AG04450 (cell line): ENCODE data around the gene GAD1. TPM values are rescaled to one million over a fixed set of nuclear protein-coding genes. Genes with fewer than 3 reads are reported as not detected.
A peak's percentile ranks its signal among the peaks of the same experiment; 100 is the strongest.

Experiments used
- CTCF ChIA-PET: fragments of 300-600, 350-600 bp; formaldehyde crosslinking; extraction: SDS; loops from one replicate; lab custom pipeline; 2022; ENCODE audit warnings: antibody characterized with exemption, inconsistent platforms; lab: Charles Lee
- POLR2A ChIA-PET: fragments of 350-600 bp; formaldehyde crosslinking; extraction: SDS; loops from one replicate; lab custom pipeline; 2021; ENCODE audit warnings: antibody characterized with exemption, inconsistent platforms; lab: Yijun Ruan, JAX
- DNase-seq: peaks from one replicate; pipeline ENCODE4 v3.0.0-alpha.2; 2011; ENCODE audit warnings: low read depth, low spot score
- H3K27ac ChIP-seq: one replicate; pipeline ENCODE4 v1.5.1; 2012; ENCODE audit warnings: low read depth, low read length, control low read depth
- H3K27me3 ChIP-seq: one replicate; pipeline ENCODE4 v1.6.0; 2012; ENCODE audit warnings: low read length; ENCODE audit not compliant: control insufficient read depth, insufficient read depth
- H3K4me3 ChIP-seq: 2 replicates; pipeline ENCODE4 v1.5.1; 2011; ENCODE audit warnings: mild to moderate bottlenecking, low read depth, low read length, control low read depth
- H3K9me3 ChIP-seq: 2 replicates; pipeline ENCODE4 v1.5.1; 2012; ENCODE audit warnings: low read length; ENCODE audit not compliant: control insufficient read depth, insufficient read depth
- CTCF ChIP-seq: IDR thresholded peaks from 2 replicates; pipeline ENCODE4 v1.5.1; 2011; ENCODE audit warnings: low read depth, low read length, control low read depth, inconsistent platforms
- polyA plus RNA-seq: library from polyadenylated mRNA; depleted of rRNA; stranded (reverse); fragments of >200 nt; gene quantifications from 2 replicates; pipeline ENCODE4 v1.2.3, GENCODE V29; 2011

Gene GAD1
- polyA plus RNA-seq, 1 experiment, result not detected

DNA sequence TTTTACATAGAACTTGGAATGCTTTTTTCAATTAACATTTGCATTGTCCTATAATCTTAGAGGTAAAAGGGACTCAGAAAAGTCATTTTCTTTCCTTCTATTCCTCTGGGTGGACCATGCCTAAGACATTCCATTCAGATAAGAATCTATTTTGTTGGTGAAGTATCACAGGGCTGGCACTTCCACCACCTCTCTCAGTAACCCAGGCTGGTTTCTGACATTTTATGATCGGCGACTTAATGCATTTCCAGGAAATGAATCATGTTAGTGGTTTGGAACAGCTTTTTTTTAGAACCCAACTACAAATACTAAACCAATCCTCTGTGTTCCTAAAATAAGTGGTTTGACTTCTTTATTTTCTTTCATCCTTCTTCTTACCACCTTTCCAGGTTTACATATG lies 27.0 kb downstream of the GAD1 start:
- Histone ChIP-seq H3K9me3 (no peaks in the 10 kb centered on the region), H3K27me3 (no peaks in the 10 kb centered on the region), H3K27ac (no peak overlapping the region), H3K4me3 (no peak overlapping the region)
- ChIA-PET CTCF (no interaction called here), POLR2A (no interaction called here)
- DNase-seq, result no peak
- TF ChIP-seq CTCF, result no peak

GRCh38 chr2:170845343-170845742 lies 28.7 kb downstream of the GAD1 start:
- no peak for DNase-seq
- Histone ChIP-seq H3K4me3 (no peak overlapping the region), H3K27ac (no peak overlapping the region), H3K9me3 (no peaks in the 10 kb centered on the region), H3K27me3 (no peaks in the 10 kb centered on the region)
- ChIA-PET POLR2A (no interaction called here), CTCF (interaction anchor here (1.3 to 1.5 kb wide), 2 partner anchors 27 to 28 kb away, joined by 4 to 6 read pairs; no protein-coding TSS in a partner anchor)
- peak; percentile 2; the same call in 1 of the 2 replicates for TF ChIP-seq CTCF

DNA sequence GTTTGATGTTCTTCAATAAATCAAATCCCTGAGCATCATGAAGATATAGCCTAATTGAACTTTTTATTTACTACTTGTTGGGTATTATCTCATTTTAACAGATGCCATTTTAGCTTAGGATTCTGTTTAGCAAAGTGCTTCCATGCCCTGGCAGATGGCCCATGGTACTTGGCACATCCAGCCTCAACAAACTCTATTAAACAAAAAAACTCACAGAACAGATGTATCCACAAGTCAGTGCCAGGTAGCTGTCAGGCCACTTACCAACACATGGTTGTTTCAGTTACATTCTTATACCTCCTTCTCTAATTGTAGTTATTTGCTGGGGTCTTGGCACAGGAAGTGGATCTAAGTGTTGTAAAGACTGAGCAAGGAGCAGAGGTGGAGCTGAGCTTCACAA lies 29.6 kb downstream of the GAD1 start:
- Histone ChIP-seq H3K27me3 (no peaks in the 10 kb centered on the region), H3K9me3 (no peaks in the 10 kb centered on the region), H3K27ac (no peak overlapping the region), H3K4me3 (no peak overlapping the region)
- ChIA-PET CTCF (interaction anchor here (1.2 to 1.5 kb wide), 2 partner anchors 26 to 27 kb away, joined by 3 to 6 read pairs; no protein-coding TSS in a partner anchor), POLR2A (no interaction called here)
- no peak for DNase-seq
- TF ChIP-seq CTCF, result no peak

GRCh38 chr2:170847716-170848115 lies 31.0 kb downstream of the GAD1 start:
- no peak overlapping the region for H3K4me3 ChIP-seq
- no peak for TF ChIP-seq CTCF
- ChIA-PET CTCF (interaction anchor here (1.2 kb wide), 1 partner anchor 25 kb away, joined by 3 read pairs; no protein-coding TSS in a partner anchor), POLR2A (no interaction called here)
- no peaks in the 10 kb centered on the region for H3K9me3 ChIP-seq
- no peak for DNase-seq
- H3K27me3 ChIP-seq, result no peaks in the 10 kb centered on the region
- no peak overlapping the region for H3K27ac ChIP-seq

GRCh38 chr2:170848587-170848986 lies 31.9 kb downstream of the GAD1 start:
- Histone ChIP-seq H3K9me3 (no peaks in the 10 kb centered on the region), H3K27me3 (no peaks in the 10 kb centered on the region), H3K4me3 (no peak overlapping the region), H3K27ac (no peak overlapping the region)
- no peak for DNase-seq
- TF ChIP-seq CTCF, result no peak
- ChIA-PET POLR2A (no interaction called here), CTCF (no interaction called here)
